Measurements from ENCODE around the gene CCDC39. TPM values are rescaled to one million over a fixed set of nuclear protein-coding genes. Genes with fewer than 3 reads are reported as not detected.

The CCDC39 gene
- total and polyA plus RNA-seq, 9 of the 15 experiments (the other 6 are each of a cell fraction or from before 2014, with no cell fraction given), result not detected

DNA sequence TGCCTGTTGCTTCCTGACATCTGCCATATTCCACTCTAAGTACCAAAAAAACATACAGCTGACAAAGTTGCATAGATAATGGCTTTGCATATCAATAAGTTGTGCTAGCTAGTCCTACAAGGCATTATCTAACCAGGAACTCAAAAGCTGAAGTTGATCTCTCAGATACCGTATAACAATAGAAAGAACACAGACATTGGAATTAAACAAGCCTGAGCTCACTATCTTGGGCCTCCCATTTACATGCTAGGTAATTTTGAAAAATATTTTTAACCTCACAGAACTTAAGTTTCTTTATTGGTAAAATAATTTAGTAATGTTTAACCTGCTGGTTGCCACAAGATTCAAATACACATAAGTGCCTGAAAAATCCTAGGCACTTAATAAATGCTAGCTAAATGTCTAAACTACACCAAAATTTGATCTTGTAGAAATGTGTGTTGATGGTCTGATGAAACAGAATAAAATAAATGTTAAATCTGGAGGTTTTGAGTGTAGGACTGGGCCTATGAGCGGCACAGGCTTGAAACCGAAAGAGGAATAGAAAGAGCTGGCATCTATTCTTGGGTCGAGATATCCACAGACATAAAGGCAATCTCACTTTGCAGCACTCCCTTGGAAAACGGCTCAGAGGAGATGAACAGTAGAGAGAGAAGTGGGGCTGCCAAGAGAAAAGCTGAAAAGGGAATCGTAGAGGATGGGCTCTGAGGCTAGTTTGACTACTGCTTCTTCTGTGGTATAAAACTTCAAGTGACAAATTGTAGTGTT lies 107.3 kb downstream of the CCDC39 start (continued):
- TF ChIP-seq, protein P1, sequence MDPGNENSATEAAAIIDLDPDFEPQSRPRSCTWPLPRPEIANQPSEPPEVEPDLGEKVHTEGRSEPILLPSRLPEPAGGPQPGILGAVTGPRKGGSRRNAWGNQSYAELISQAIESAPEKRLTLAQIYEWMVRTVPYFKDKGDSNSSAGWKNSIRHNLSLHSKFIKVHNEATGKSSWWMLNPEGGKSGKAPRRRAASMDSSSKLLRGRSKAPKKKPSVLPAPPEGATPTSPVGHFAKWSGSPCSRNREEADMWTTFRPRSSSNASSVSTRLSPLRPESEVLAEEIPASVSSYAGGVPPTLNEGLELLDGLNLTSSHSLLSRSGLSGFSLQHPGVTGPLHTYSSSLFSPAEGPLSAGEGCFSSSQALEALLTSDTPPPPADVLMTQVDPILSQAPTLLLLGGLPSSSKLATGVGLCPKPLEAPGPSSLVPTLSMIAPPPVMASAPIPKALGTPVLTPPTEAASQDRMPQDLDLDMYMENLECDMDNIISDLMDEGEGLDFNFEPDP (CRISPR knock-in tag; IDR thresholded peaks at IDR 0.05), result no peak
- TF ChIP-seq KLF16 (IDR thresholded peaks at IDR 0.05), result no peak
- TF ChIP-seq EP300 (IDR thresholded peaks at IDR 0.05; ENCODE audit: low read length), result no peak
- TF ChIP-seq ZNF124 (CRISPR knock-in tag; IDR thresholded peaks at IDR 0.05), result no peak
- TF ChIP-seq EZH2 (IDR thresholded peaks at IDR 0.05; ENCODE audit: borderline replicate concordance, low read depth, low read length), result no peak

DNA sequence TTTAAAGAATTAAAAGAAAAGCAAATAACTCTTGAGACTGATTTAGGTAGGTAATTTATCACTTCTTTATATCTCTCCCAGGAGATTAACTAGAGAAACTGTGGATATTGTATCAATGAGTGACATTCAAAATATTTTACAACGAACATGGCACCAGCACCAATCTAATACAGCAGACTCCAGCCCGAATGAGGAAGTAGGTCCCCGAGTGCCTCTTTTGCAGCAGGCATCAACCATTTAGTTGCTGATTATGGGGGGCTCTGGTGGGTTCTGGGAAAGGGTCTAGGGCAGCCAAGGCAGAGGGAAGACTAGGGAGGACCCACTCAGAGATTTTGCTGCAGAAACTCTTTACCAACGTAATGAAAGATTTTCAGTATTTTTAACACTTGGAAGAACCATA lies 109.1 kb downstream of the CCDC39 start:
- no TSS peak for BruUV-seq (replicated peaks)
- intact Hi-C loops (cut with micrococcal nuclease), result no loop called here
- Histone ChIP-seq H3K9me1 (ENCODE audit: control insufficient read depth, insufficient read depth, low read length) (no peaks in the 10 kb centered on the region), H4K20me1 (replicated peaks; ENCODE audit: control insufficient read depth, insufficient read depth, low read length) (no peaks in the 10 kb centered on the region), H3K9ac (ENCODE audit: insufficient read depth in 1 of 2, low read depth in 2 of 2, low read length in 2 of 2) (no peak overlapping the region), H3K9me3 (replicated peaks; ENCODE audit: control insufficient read depth, insufficient read depth, low read depth, low read length) (no peaks in the 10 kb centered on the region), H3K27ac (ENCODE audit: extremely low read depth, low read depth, low read length) (no peak overlapping the region), H3K36me3 (ENCODE audit: control insufficient read depth, insufficient read depth, low read length) (no peaks in the 10 kb centered on the region), H3K4me3 (no peak overlapping the region), H3K27me3 (ENCODE audit: control insufficient read depth in 2 of 2, insufficient read depth in 2 of 2, low read length in 2 of 2) (no peaks in the 10 kb centered on the region), H2AFZ (ENCODE audit: low read depth, low read length) (no peak overlapping the region), H3K4me1 (replicated peaks in 1 of 2; ENCODE audit: control insufficient read depth in 2 of 2, insufficient read depth in 2 of 2, low read length in 2 of 2) (no peaks in the 10 kb centered on the region), H3K4me2 (ENCODE audit: insufficient read depth, low read length) (no peak overlapping the region), H3K79me2 (ENCODE audit: control insufficient read depth, insufficient read depth, low read length) (no peaks in the 10 kb centered on the region)
- ChIA-PET CTCF (ENCODE audit: low intra/inter-chr PET ratio) (no interaction called here), POLR2A (no interaction called here)
- in situ Hi-C loops (cut with MboI), result no loop called here
- TF ChIP-seq NFXL1 (CRISPR knock-in tag; IDR thresholded peaks at IDR 0.05), result no peak
- TF ChIP-seq, protein P2, sequence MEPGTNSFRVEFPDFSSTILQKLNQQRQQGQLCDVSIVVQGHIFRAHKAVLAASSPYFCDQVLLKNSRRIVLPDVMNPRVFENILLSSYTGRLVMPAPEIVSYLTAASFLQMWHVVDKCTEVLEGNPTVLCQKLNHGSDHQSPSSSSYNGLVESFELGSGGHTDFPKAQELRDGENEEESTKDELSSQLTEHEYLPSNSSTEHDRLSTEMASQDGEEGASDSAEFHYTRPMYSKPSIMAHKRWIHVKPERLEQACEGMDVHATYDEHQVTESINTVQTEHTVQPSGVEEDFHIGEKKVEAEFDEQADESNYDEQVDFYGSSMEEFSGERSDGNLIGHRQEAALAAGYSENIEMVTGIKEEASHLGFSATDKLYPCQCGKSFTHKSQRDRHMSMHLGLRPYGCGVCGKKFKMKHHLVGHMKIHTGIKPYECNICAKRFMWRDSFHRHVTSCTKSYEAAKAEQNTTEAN (CRISPR knock-in tag; IDR thresholded peaks at IDR 0.05), result no peak
- no peak for TF ChIP-seq BRD4 (IDR thresholded peaks at IDR 0.05)
- TF ChIP-seq ZC3H8 (IDR thresholded peaks at IDR 0.05), result no peak
- TF ChIP-seq MTA1 (IDR thresholded peaks at IDR 0.05; ENCODE audit: borderline replicate concordance), result no peak
- DNase-seq (ENCODE audit: extremely low read depth in 1 of 4, low spot score in 3 of 4) (no peak), FAIRE-seq (no peak), ATAC-seq (no peak)
- WGBS (ENCODE audit: insufficient coverage, low coverage, missing lambda C conversion rate), result 0% methylated on average over 4 of the region's 4 CpGs

Data from K562 (cell line).